Non-pigmented ciliary epithelial cell (primary cell): Measurements from ENCODE around the gene RAD54L2.
"Not testable (repeated sequence)": the region's sequence is repeated elsewhere in the genome, so short reads cannot be mapped to it uniquely, and the experiment has no call there.

Experiments used
- DNase-seq: peaks from one replicate; pipeline ENCODE4 v3.0.0-alpha.2; 2010; ENCODE audit warnings: low read depth

The RAD54L2 gene

GRCh38 chr3:51544011-51544775, 5.7 kb downstream of the RAD54L2 start:
- no peak for DNase-seq

GRCh38 chr3:51547274-51547673, 8.8 kb downstream of the RAD54L2 start:
- no peak for DNase-seq

GRCh38 chr3:51549311-51549710, 10.8 kb downstream of the RAD54L2 start:
- DNase-seq = no peak

GRCh38 chr3:51550080-51550819, 11.7 kb downstream of the RAD54L2 start:
- no peak for DNase-seq

- DNase-seq = no peak
Measured at GRCh38 chr3:51557993-51558392, 19.5 kb downstream of the RAD54L2 start.

- DNase-seq = no peak
Measured at GRCh38 chr3:51559411-51559888, 20.9 kb downstream of the RAD54L2 start.

GRCh38 chr3:51559961-51560360, 21.4 kb downstream of the RAD54L2 start:
- DNase-seq = no peak

GRCh38 chr3:51562403-51562802, 23.9 kb downstream of the RAD54L2 start:
- not testable (repeated sequence) for DNase-seq

- DNase-seq = no peak
Measured at GRCh38 chr3:51568036-51568435, 29.5 kb downstream of the RAD54L2 start.

GRCh38 chr3:51568996-51569395, 30.5 kb downstream of the RAD54L2 start:
- no peak for DNase-seq

- no peak for DNase-seq
Measured at GRCh38 chr3:51578238-51578637, 39.7 kb downstream of the RAD54L2 start.

- no peak for DNase-seq
Measured at GRCh38 chr3:51580418-51580817, 41.9 kb downstream of the RAD54L2 start.

GRCh38 chr3:51581524-51581923, 43.0 kb downstream of the RAD54L2 start:
- DNase-seq = no peak

GRCh38 chr3:51585197-51585596, 46.7 kb downstream of the RAD54L2 start:
- no peak for DNase-seq

GRCh38 chr3:51585871-51586270, 47.4 kb downstream of the RAD54L2 start:
- DNase-seq = no peak
